KOPT-K1 (cell line): ENCODE measurements around the gene KAT6B.
"Not testable (repeated sequence)": the region's sequence is repeated elsewhere in the genome, so short reads cannot be mapped to it uniquely, and the experiment has no call there.

Source experiments
- H3K27ac ChIP-seq: fragments of 200-600 bp; sonication (generic); 2 replicates; pipeline ENCODE4 v1.5.1; 2016; ENCODE audit warnings: antibody characterized with exemption, mild to moderate bottlenecking, low read depth, low read length; ENCODE audit not compliant: poor library complexity, severe bottlenecking
- H3K36me3 ChIP-seq: fragments of 200-600 bp; sonication (generic); 2 replicates; pipeline ENCODE4 v1.5.1; 2017; ENCODE audit warnings: antibody characterized with exemption, mild to moderate bottlenecking, low read length, moderate library complexity; ENCODE audit not compliant: insufficient read depth
- H3K9me3 ChIP-seq: fragments of 200-600 bp; sonication (generic); 2 replicates; pipeline ENCODE4 v1.5.1; 2017; ENCODE audit warnings: antibody characterized with exemption, low read length, mild to moderate bottlenecking; ENCODE audit not compliant: insufficient read depth, poor library complexity, severe bottlenecking

Gene KAT6B

DNA sequence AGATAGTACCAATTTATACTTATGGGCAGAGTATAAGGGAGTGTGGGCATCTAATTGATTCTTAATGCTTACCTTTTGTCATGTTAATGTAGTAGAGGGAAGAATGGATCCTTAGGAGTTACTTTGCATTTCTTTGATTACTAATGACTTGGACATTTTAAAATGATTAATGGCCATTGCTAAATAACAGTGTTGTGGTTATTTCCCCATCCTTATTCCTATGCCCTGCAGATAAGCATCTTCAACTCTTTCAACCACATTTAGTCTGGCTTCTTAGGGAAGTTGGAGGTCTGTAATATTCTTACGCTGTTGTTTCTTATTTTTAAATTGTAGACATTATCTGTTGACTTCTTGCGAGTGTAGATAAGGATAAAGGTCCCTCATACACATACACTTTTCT lies 37.2 kb downstream of the KAT6B start:
- Histone ChIP-seq H3K27ac (no peak overlapping the region), H3K36me3 (peaks cover 3% of the 10 kb centered on the region; the same call in 1 of the 2 replicates), H3K9me3 (no peaks in the 10 kb centered on the region)

- Histone ChIP-seq H3K9me3 (no peaks in the 10 kb centered on the region), H3K36me3 (no peaks in the 10 kb centered on the region), H3K27ac (no peak overlapping the region)
These were observed 41.0 kb downstream of the KAT6B start for GRCh38 chr10:74867351-74867750.

DNA sequence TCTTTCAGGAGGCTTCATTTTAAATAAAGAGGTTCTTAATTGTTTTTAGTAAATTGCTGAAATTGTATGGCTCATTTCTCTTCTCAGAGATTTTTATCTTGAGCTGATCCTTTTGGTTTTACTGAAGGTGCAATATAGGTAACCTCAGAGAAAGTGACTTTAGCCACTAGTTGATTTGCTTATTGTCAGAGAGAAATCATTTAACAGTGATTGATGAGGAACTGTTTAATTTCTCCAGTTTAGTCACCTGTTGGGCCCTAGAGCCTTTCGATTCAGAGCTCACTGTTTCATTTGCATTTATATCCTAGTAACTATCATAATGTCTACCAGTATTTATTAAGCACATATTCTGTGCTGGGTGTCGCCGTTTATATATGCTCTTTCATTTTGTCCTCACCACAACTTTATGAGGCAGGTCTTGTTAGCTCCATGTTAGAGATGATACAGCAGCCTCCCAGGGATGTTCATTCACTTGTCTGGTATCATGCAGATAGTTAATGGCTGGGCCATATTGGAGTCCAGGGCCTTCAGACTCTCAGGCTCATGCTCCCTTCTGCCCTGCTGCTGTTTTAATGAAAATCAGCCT lies 42.1 kb downstream of the KAT6B start:
- Histone ChIP-seq H3K27ac (no peak overlapping the region), H3K9me3 (no peaks in the 10 kb centered on the region)

GRCh38 chr10:74869635-74870034 lies 43.2 kb downstream of the KAT6B start:
- Histone ChIP-seq H3K27ac (no peak overlapping the region), H3K36me3 (no peaks in the 10 kb centered on the region), H3K9me3 (no peaks in the 10 kb centered on the region)

More for the DNA sequence above, 42.1 kb downstream of the KAT6B start:
- H3K36me3 ChIP-seq: no peaks in the 10 kb centered on the region

GRCh38 chr10:74870191-74870590 lies 43.8 kb downstream of the KAT6B start:
- no peaks in the 10 kb centered on the region for H3K9me3 ChIP-seq
- H3K36me3 ChIP-seq: no peaks in the 10 kb centered on the region
- no peak overlapping the region for H3K27ac ChIP-seq

GRCh38 chr10:74871595-74872382 lies 45.4 kb downstream of the KAT6B start:
- Histone ChIP-seq H3K36me3 (no peaks in the 10 kb centered on the region), H3K9me3 (no peaks in the 10 kb centered on the region), H3K27ac (no peak overlapping the region)

GRCh38 chr10:74873803-74874454 lies 47.5 kb downstream of the KAT6B start:
- Histone ChIP-seq H3K36me3 (no peaks in the 10 kb centered on the region), H3K27ac (no peak overlapping the region), H3K9me3 (no peaks in the 10 kb centered on the region)

DNA sequence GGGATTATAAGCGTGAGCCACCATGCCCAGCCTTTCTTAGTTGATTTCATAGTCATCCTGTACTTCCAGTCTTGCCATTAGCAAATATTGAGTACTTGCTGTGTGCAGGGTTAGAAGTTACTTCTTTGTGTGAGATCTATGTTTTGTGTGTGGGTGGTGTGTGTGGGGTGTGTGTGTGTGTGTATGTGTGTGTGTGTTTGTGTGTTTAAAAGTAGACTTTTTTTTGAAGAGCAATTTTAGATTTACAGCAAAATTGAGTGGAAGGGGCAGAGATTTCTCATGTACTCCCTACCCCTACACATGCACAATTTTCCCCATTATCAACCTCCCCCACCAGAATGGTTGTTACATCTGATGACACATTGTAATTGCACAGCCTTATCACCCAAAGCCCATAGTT lies 48.2 kb downstream of the KAT6B start:
- Histone ChIP-seq H3K36me3 (no peaks in the 10 kb centered on the region), H3K9me3 (no peaks in the 10 kb centered on the region), H3K27ac (no peak overlapping the region)

- no peak overlapping the region for H3K27ac ChIP-seq
- H3K9me3 ChIP-seq: no peaks in the 10 kb centered on the region
- no peaks in the 10 kb centered on the region for H3K36me3 ChIP-seq
These were observed 48.7 kb downstream of the KAT6B start for GRCh38 chr10:74875068-74875467.

DNA sequence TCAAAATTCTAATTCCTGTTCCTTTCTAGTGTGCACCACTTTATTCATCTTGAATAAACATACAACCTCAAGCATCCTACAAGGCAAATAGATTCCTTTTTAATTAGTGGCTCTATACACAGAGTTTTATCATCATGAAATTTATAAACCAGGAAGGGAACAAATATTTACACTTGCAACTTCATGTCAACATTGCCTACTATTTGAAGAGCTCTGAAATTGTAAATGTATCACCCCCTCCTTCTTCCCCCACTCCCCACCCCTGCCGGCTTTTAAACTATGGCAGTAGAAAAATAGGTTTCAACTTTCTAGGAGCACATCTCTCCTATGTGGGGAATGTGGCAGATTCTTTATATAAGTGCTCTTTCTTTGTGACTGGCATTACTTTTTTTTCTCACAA lies 49.6 kb downstream of the KAT6B start:
- no peaks in the 10 kb centered on the region for H3K36me3 ChIP-seq
- no peak overlapping the region for H3K27ac ChIP-seq
- no peaks in the 10 kb centered on the region for H3K9me3 ChIP-seq

DNA sequence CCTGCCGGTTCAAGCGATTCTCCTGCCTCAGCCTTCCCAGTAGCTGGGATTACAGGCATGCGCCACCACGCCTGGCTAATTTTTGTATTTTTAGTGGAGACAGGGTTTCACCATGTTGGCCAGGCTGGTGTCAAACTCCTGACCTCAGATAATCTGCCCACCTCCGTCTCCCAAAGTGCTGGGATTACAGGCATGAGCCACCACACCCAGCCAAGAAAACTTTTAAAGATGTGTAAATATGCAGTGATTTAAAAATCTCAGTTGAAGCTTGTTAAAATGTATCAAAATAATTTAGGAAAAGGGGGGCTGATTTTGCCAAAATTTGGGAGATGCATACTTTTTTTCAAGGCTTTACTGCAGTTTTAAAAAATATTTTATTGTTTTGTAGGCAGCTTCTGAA lies 50.7 kb downstream of the KAT6B start:
- H3K36me3 ChIP-seq, H3K9me3 ChIP-seq, H3K27ac ChIP-seq: not testable (repeated sequence)

DNA sequence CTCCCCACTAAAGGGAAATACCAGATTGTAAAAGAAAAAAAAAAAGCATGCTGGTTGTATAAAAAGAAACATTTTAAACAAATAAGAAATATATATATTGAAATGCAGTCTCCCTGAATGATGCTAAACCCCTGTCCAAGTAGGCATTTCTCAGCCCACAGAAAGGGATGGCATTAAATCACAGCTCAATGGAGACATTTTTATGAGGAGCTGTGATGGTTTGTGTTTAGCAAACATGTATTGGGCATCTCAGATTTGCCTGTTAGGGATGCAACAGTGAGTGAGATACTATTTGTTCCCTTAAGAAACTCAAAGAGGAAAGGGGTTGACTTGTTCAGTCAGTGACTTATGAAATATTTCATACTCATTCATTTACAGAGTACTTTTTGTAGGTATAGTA lies 51.5 kb downstream of the KAT6B start:
- H3K36me3 ChIP-seq: no peaks in the 10 kb centered on the region
- H3K9me3 ChIP-seq: no peaks in the 10 kb centered on the region
- no peak overlapping the region for H3K27ac ChIP-seq

DNA sequence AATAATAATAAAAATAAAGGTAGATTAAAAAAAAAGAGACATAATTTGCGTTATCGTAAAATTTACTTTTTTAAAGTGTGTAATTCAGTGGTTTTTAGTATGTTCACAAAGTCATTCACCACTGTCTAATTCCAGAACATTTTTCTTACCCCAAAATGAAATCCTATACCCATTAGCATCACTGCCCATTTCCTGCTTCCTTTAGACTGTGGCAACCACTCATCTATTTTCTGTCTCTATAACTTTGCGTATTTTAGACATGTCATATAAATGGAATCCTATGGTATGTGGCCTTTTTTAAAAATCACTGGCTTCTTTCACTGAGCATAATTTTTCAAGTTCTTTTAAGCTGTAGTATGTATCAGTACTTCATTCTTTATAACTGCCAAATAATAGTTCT lies 53.6 kb downstream of the KAT6B start:
- no peaks in the 10 kb centered on the region for H3K36me3 ChIP-seq
- no peak overlapping the region for H3K27ac ChIP-seq
- H3K9me3 ChIP-seq: no peaks in the 10 kb centered on the region

DNA sequence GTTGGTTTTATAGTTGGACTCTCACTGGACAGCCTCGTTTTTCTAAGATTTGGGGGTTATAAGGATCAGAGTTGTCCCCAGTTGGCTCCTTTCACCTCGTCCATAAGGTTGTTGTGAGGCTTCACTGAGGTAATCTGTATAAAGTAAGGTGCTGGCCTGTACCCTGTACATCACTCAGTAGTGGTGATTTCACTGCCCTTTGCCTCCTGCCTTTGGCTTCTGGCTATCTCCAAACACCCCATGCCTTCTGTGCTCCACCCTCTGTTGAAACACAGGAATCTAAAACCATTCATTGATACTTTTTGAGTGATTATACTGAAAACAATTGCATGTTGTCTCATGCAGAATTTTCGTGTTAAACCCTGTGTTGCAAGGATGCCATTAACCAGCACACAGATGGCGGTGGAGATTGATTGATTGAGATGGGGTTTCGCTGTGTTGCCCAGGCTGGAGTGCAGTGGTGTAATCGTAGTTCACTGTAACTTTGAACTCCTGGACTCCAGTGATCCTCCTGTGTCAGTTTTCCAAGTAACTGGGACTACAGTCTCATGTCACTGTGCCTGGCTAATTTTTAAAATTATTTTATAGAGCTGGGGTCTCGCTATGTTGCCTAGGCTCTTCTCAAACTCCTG lies 55.0 kb downstream of the KAT6B start:
- Histone ChIP-seq H3K9me3 (no peaks in the 10 kb centered on the region), H3K27ac (no peak overlapping the region), H3K36me3 (no peaks in the 10 kb centered on the region)

DNA sequence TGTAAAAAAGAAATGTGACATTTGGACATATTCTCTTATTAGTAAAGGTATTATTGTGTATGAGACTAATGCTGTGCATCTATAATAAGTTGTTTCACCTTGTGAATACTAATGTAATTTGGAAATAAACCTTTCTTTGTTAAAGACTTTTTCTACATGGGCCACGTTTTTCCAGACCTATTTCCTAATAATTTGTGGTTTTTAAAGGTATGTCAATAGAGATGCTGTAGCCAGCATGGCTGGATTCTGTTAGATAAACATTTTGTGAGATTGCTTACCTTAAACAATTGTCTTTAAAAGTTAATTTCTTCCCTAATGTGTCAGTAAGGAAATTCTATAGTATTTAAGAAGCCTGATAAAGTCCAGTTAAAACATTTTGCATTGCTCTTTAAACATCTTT lies 56.0 kb downstream of the KAT6B start:
- Histone ChIP-seq H3K27ac (no peak overlapping the region), H3K9me3 (no peaks in the 10 kb centered on the region), H3K36me3 (no peaks in the 10 kb centered on the region)
